ENCODE measurements around the gene COPB2. TPM values are rescaled to one million over a fixed set of nuclear protein-coding genes. Genes with fewer than 3 reads are reported as not detected.

Gene COPB2
- total and polyA plus RNA-seq, 2 donors (not counting 3 experiments of a cell fraction or from before 2014, with no cell fraction given), result 72.1 to 146 TPM

GRCh38 chr3:139394116-139394515 lies 4.7 kb upstream of the COPB2 start:
- TF ChIP-seq JUN (IDR thresholded peaks at IDR 0.05; ENCODE audit: borderline replicate concordance, insufficient read depth, insufficient read length, low read depth) (no peak), MYC (IDR thresholded peaks at IDR 0.05; ENCODE audit: low read depth, low read length) (no peak), CTCF (IDR thresholded peaks at IDR 0.05; ENCODE audit: extremely low read depth in 1 of 2, insufficient read depth in 1 of 2, low read depth in 1 of 2, low read length in 2 of 2) (no peak), FOS (IDR thresholded peaks at IDR 0.05; ENCODE audit: borderline replicate concordance, insufficient read depth, low read length) (no peak), EZH2 (IDR thresholded peaks at IDR 0.05; ENCODE audit: borderline replicate concordance, low read depth, low read length, severe bottlenecking) (no peak), POLR2A (IDR thresholded peaks at IDR 0.05; ENCODE audit: low read depth, low read length) (no peak), GATA2 (IDR thresholded peaks at IDR 0.05; ENCODE audit: insufficient read depth, insufficient read length, low read depth, low read length) (no peak), MAX (IDR thresholded peaks at IDR 0.05; ENCODE audit: insufficient read depth, insufficient read length) (no peak), POLR2AphosphoS5 (IDR thresholded peaks at IDR 0.05; ENCODE audit: insufficient read depth, low read depth, low read length) (no peak)
- Histone ChIP-seq H2AFZ (ENCODE audit: low read depth, low read length) (no peak overlapping the region), H3K9ac (replicated peaks; ENCODE audit: extremely low read depth, insufficient read depth, low read length) (no peak overlapping the region), H3K4me1 (ENCODE audit: control insufficient read depth, extremely low read depth, insufficient read depth, low read length) (no peaks in the 10 kb centered on the region), H3K9me1 (replicated peaks; ENCODE audit: control insufficient read depth, extremely low read depth, insufficient read depth, low read length) (no peaks in the 10 kb centered on the region), H4K20me1 (replicated peaks; ENCODE audit: control insufficient read depth, extremely low read depth, insufficient read depth, low read length) (no peaks in the 10 kb centered on the region), H3K4me3 (replicated peaks in 1 of 3; ENCODE audit: insufficient read depth in 1 of 3, low read depth in 1 of 3, low read length in 3 of 3) (no peak overlapping the region), H3K9me3 (replicated peaks; ENCODE audit: control insufficient read depth, insufficient read depth, low read length) (no peaks in the 10 kb centered on the region), H3K36me3 (ENCODE audit: control insufficient read depth in 2 of 2, extremely low read depth in 1 of 2, insufficient read depth in 2 of 2, low read length in 2 of 2) (no peaks in the 10 kb centered on the region), H3K27ac (ENCODE audit: insufficient read depth, low read depth, low read length) (no peak overlapping the region), H3K79me2 (ENCODE audit: control insufficient read depth, insufficient read depth, low read length) (peaks cover 3% of the 10 kb centered on the region), H3K4me2 (ENCODE audit: insufficient read depth, low read length) (no peak overlapping the region), H3K27me3 (ENCODE audit: control insufficient read depth in 2 of 2, insufficient read depth in 2 of 2, low read length in 2 of 2) (peaks cover 7 to 17% of the 10 kb centered on the region in 2 experiments)
- BruUV-seq (replicated peaks), result no TSS peak
- POLR2A ChIA-PET, result no interaction called here
- dilution Hi-C loops (cut with MboI; ENCODE audit: extremely low pct_ligation_motif_present, low sequenced_read_pairs), result no loop called here
- CTCF ChIA-PET, result no interaction called here
- intact Hi-C loops (cut with micrococcal nuclease), result no loop called here
- FAIRE-seq (no peak), DNase-seq (ENCODE audit: low read depth, low spot score) (no peak)
